ENCODE results near the gene GTF3C5. TPM values are rescaled to one million over a fixed set of nuclear protein-coding genes. Genes with fewer than 3 reads are reported as not detected.
"Not testable (repeated sequence)": the region's sequence is repeated elsewhere in the genome, so short reads cannot be mapped to it uniquely, and the experiment has no call there.

Gene GTF3C5
- total and polyA plus RNA-seq, 8 donors, result 17.4 to 68.5 (median 25.1) TPM

DNA sequence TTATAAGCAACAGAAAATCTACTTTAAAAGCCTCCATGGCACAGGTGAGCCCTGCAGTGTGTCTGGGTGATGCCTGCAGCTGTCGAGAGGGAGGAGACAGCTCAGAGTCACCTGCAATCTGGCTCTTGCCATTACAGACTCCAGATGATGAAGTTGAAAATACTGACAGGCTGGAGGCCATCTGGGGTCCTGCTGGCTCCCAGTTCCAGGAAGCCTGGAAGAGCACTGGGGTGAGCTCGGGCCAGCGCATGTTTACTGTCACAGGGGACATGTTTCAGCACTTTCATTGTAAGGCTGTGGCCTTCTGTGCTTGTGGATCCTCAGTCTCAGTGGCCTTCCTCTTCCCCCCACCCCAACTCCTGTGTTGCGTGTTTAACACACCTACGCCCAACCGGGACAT lies 59.4 kb downstream of the GTF3C5 start:
- Histone ChIP-seq H3K9me3 (no peaks in the 10 kb centered on the region), H3K4me3 (no peak overlapping the region), H3K36me3 (no peaks in the 10 kb centered on the region), H3K27ac (no peak overlapping the region), H3K27me3 (no peaks in the 10 kb centered on the region), H3K4me1 (no peaks in the 10 kb centered on the region)
- FAIRE-seq (no peak), ATAC-seq (peak in 2 of 4 donors; percentile 0 to 21), DNase-seq (peak in 1 of 6 donors; percentile 48)
- intact Hi-C loops (cut with DNase I), result no loop called here
- TF ChIP-seq, protein P1, sequence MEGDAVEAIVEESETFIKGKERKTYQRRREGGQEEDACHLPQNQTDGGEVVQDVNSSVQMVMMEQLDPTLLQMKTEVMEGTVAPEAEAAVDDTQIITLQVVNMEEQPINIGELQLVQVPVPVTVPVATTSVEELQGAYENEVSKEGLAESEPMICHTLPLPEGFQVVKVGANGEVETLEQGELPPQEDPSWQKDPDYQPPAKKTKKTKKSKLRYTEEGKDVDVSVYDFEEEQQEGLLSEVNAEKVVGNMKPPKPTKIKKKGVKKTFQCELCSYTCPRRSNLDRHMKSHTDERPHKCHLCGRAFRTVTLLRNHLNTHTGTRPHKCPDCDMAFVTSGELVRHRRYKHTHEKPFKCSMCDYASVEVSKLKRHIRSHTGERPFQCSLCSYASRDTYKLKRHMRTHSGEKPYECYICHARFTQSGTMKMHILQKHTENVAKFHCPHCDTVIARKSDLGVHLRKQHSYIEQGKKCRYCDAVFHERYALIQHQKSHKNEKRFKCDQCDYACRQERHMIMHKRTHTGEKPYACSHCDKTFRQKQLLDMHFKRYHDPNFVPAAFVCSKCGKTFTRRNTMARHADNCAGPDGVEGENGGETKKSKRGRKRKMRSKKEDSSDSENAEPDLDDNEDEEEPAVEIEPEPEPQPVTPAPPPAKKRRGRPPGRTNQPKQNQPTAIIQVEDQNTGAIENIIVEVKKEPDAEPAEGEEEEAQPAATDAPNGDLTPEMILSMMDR (IDR thresholded peaks at IDR 0.05), result no peak
- 20 to 40% methylated on average over 5 to 6 of the region's 6 CpGs for WGBS, 2 donors

DNA sequence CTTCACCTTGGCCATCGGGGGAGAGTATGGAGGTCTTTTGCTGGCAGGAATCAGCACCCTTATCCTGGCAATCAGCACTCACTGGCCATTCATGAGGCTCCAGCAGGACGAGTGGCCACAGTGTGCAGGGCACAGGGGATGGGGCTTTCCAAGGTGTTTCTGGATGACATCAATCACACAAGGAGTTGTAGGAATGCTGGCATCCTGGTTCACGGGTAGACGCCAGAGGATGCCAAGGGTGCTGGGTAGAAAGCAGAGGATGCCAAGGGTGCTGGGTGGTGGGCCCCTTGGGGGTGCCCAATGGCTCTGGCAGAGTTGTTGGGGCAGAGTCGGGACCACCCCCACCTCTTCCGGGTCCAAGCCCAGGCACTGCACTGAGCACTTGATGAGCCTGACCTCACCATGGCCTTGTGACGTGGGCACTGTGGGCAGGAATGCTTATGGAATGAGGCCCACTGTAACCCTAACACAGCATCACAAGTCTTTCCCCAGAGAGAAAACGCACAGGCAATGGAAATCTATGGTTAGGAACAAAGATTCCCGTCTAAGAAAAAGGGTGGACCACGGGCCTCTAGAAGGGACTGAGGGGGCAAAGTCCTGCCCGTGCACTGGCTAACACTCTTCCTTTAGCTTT lies 60.1 kb downstream of the GTF3C5 start:
- 38 to 42% methylated on average over 11 of the region's 11 CpGs for WGBS, 2 donors
- TF ChIP-seq, protein P1 (IDR thresholded peaks at IDR 0.05), result no peak
- DNase-seq, result peak in 2 of 6 donors; percentile 59 to 78
- no peak for FAIRE-seq
- H3K4me3 ChIP-seq, result no peak overlapping the region
- intact Hi-C loops (cut with DNase I), result no loop called here
- no peaks in the 10 kb centered on the region for H3K9me3 ChIP-seq
- no peak overlapping the region for H3K27ac ChIP-seq
- H3K4me1 ChIP-seq, result no peaks in the 10 kb centered on the region
- no peak for ATAC-seq
- no peaks in the 10 kb centered on the region for H3K36me3 ChIP-seq
- H3K27me3 ChIP-seq, result no peaks in the 10 kb centered on the region

DNA sequence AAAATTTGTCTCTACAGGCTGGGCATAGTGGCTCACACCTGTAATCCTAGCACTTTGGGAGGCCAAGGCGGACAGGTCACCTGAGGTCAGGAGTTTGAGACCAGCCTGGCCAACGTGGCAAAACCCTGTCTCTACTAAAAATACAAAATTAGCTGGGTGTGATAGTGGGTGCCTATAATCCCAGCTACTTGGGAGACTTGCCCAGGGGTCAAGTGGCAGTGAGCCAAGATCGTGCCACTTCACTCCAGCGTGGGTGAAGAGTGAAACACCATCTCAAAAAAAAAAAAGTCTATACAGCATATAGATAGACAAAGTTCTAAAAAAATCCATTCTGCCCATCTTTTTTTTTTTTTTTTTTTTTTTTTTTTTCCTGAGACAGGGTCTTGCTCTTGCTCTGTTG lies 63.6 kb downstream of the GTF3C5 start:
- ATAC-seq; intact Hi-C loops (cut with DNase I); H3K4me1 ChIP-seq; DNase-seq; H3K4me3 ChIP-seq; H3K27me3 ChIP-seq; FAIRE-seq; H3K9me3 ChIP-seq; H3K27ac ChIP-seq: not testable (repeated sequence)
- 80 to 85% methylated on average over 4 of the region's 4 CpGs for WGBS, 2 donors
- peaks cover 0 to 19% (median 15%) of the 10 kb centered on the region in 3 donors for H3K36me3 ChIP-seq

DNA sequence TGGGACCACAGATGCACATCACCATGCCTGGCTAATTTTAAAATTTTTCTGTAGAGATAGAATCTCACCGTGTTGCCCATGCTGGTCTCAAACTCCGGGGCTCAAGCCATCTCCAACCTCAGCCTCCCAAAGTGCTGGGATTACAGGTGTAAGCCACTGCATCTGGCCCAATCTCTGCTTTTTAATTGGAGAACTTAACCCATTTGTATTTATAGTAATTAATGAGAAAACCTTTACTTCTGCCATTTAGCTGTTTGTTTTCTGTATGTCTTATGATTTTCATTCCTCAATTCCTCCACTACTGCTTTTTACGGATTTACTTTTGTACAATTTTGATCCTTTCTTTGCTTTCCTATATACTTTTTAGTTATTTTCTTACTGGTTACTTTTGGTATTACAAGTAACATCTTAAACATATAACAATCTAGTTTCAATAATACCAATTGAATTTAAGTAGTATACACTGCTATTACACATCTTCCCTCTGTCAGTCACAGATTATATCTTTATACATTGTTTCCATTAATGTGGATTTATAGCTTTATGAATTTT lies 64.1 kb downstream of the GTF3C5 start:
- H3K4me3 ChIP-seq, result no peak overlapping the region
- peaks cover 0 to 25% (median 17%) of the 10 kb centered on the region in 3 donors for H3K36me3 ChIP-seq
- H3K27ac ChIP-seq, result no peak overlapping the region
- no peaks in the 10 kb centered on the region for H3K27me3 ChIP-seq
- intact Hi-C loops (cut with DNase I), result no loop called here
- DNase-seq, result no peak
- no peaks in the 10 kb centered on the region for H3K4me1 ChIP-seq
- no peak for ATAC-seq
- WGBS, 2 donors, result 95 to 96% methylated on average over 3 of the region's 3 CpGs
- TF ChIP-seq, protein P1 (IDR thresholded peaks at IDR 0.05), result no peak
- FAIRE-seq, result no peak
- H3K9me3 ChIP-seq, result no peaks in the 10 kb centered on the region

DNA sequence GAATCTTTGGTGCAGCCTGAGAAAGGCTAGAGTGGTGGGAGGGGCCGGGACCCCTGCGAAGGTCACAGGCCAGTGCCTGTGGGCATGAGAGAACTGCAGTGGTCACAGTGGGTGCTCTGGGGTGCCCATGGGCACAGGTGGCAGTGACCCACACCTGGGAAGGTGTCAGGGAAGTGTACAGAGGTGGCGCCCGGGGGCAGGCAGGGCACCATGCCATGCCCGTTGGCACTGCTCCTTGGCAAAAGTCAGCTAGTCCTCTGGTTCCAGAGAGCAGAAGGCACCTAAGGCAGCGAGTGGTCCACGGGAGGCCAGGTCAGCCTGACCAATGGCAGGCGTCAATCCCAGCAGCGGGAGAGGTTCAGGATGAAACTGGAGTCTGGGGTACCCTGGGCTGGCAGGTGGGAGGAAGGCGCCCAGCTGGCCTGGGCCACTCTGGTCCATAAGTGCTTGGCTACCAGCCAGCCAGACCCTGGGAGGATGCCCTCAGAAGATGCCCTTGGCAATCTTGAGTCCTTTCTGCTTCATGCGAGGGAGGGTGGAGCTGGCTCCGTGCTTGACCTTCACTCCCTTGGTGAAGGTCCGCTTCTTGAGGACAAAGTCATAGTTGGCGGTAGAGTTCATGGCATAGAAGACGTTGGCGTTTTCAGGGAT lies 67.4 kb downstream of the GTF3C5 start:
- peak in 2 of 6 donors; percentile 52 to 74 for DNase-seq
- Histone ChIP-seq H3K4me1 (no peaks in the 10 kb centered on the region), H3K9me3 (no peaks in the 10 kb centered on the region), H3K27me3 (no peaks in the 10 kb centered on the region), H3K36me3 (peaks cover 5 to 57% (median 39%) of the 10 kb centered on the region in 3 donors), H3K4me3 (no peak overlapping the region), H3K27ac (no peak overlapping the region)
- intact Hi-C loops (cut with DNase I), result no loop called here
- peak in 2 of 4 donors; percentile 3 to 19 for ATAC-seq
- FAIRE-seq, result no peak
- TF ChIP-seq, protein P1 (IDR thresholded peaks at IDR 0.05), result no peak
- WGBS, 2 donors, result 86 to 87% methylated on average over 16 of the region's 16 CpGs

All from pancreas (tissue), 10 donors.